NCI-H526 (cell line): ENCODE measurements around the gene SPRR1A.

Experiments used
- DNase-seq, 2 experiments: peaks; one replicate each; lab custom pipeline; 2025; lab: John Stamatoyannopoulos, UW

Gene SPRR1A

DNA sequence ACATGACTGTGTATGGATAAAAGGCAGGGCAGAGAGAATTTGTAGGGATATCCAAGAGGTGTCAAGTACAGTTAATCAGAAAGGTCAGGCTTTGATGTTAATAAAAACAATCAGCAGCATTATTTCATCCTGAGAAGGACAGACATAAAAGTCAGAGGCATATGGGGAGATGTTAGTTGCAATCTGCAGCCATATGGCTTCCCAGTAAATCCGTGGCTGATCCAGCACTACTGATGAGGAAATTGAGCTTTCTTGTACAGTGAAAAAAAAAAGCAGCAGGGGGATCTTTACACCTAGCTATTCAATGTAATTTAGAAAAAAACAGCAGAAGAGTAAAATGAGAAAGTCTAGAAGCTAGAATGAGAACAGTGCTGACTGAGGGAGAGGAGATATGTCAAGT is 44.9 kb downstream of the SPRR1A start:
- DNase-seq = no peak

DNA sequence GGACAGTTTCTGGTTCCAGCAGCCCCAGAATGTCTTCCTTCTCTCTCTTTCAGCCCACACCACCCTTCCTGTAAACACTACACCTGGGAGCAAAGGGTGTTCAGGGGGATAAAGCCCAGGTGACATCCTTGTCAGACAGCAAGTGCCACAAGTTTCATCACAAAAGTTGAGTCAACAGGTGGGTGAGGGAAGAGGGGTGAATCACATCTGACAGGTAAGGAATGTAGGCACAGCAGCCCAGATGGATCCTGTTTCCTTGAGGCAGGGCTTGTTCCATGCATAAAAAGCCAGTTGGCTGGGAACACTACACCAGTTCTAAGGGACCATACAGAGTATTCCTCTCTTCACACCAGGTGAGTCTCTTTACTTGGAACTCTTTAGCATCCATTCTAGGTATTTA is 47.0 kb downstream of the SPRR1A start, which contains the start of gene SPRR1B:
Gene SPRR1B (plus strand): TSS at position 309 of the 400 bp plus-strand sequence. CDS start 1,143 bp downstream, outside the sequence.
- no peak for DNase-seq

DNA sequence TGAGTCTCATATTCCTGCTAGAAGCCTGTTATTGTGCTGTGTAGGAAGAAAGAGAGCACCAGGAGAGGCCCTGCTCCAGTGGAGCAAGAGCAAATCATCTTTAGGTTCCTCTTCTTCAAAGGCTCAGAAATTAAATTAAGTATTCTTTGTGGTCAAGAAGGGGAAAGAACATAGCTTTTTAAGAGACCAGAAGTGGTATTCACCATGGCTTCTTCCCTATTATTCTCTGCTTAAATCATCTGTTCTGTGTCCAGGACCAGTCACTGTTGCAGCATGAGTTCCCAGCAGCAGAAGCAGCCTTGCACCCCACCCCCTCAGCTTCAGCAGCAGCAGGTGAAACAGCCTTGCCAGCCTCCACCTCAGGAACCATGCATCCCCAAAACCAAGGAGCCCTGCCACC is 48.2 kb downstream of the SPRR1A start:
- DNase-seq = no peak

DNA sequence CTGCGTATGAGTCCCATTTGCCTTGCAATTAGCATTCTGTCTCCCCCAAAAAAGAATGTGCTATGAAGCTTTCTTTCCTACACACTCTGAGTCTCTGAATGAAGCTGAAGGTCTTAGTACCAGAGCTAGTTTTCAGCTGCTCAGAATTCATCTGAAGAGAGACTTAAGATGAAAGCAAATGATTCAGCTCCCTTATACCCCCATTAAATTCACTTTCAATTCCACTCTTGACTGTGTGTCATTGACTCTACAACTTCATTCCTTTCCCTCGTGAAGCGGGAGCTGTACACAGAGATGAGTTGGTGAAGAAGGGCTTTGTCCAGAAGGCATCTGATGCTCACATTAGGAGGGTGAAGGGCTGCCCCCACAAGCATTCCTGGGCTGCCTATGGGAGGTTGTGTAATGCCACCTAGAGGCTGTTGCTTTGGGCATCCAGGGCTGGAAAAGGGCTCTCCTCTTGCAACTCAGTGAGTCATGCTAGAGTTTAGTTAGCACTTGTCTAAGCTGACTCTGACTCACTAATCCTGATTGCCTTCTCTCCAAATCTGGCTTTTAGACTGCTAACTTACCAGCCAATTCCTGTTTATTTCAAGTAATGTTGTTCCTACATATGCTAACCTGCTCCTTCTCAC is 48.9 kb downstream of the SPRR1A start:
- peak in 1 of 2 experiments; percentile 18 for DNase-seq

DNA sequence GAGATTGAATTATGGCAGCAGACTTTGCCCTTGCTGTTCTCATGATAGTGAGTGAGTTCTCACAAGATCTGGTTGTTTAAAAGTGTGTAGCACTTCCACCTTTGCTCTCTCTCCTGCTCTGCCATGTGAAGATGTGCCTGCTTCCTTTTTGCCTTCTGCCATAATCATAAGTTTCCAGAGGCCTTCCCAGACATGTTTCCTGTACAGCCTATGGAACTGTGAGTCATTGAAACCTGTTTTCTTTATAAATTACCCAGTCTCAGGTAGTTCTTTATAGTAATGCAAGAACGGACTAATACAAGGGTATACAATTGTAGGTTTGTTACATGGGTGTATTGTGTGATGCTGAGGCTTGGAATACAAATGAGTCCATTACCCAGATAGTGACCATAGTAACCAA is 51.3 kb downstream of the SPRR1A start:
- DNase-seq = no peak
